Right ventricle myocardium superior (tissue), 1 donor: Measurements from ENCODE around the gene KRTAP12-4. TPM values are rescaled to one million over a fixed set of nuclear protein-coding genes. Genes with fewer than 3 reads are reported as not detected.
"Not testable (repeated sequence)": the region's sequence is repeated elsewhere in the genome, so short reads cannot be mapped to it uniquely, and the experiment has no call there.

Experiments
- ATAC-seq: fragments of 200-7000 bp; cut with Tn5 transposase; one replicate; pipeline ENCODE4 v1.9.1; 2020; ENCODE audit warnings: mild to moderate bottlenecking; ENCODE audit not compliant: poor library complexity
- DNase-seq: peaks from one replicate; pipeline ENCODE4 v3.0.0-alpha.2; 2020
- intact Hi-C: fragments of 100-400 bp; cut with DNase I; formaldehyde crosslinking; loops from one replicate; pipeline ENCODE4 v1.11.2; 2022
- total RNA-seq: library from RNA; stranded (reverse); fragmentation: NEBNext Ultra II Directional; extraction: Animal tissue kit (Norgen Biotek cat#: 25700); gene quantifications from one replicate; pipeline ENCODE4 v1.2.1, GENCODE V29; 2021
- donor health status: DM: no; HTN: yes; CAD: no; lungs with severe emphysema.

Gene KRTAP12-4
- total RNA-seq, 1 donor from 2014 or later: not detected

GRCh38 chr21:44618504-44618903 lies 36.0 kb downstream of the KRTAP12-4 start:
- intact Hi-C loops: no loop called here
- peak; percentile 66 for DNase-seq
- peak; percentile 61 for ATAC-seq

- ATAC-seq (no peak), DNase-seq (no peak)
- intact Hi-C loops: no loop called here
Observed at GRCh38 chr21:44617071-44617501, 37.4 kb downstream of the KRTAP12-4 start.

- ATAC-seq (no peak), DNase-seq (no peak)
- intact Hi-C loops: no loop called here
Observed at GRCh38 chr21:44616591-44616926, 37.9 kb downstream of the KRTAP12-4 start.

GRCh38 chr21:44615911-44616590 lies 38.4 kb downstream of the KRTAP12-4 start:
- ATAC-seq (no peak), DNase-seq (no peak)
- intact Hi-C loops: no loop called here

- ATAC-seq (no peak), DNase-seq (no peak)
- intact Hi-C loops: no loop called here
Observed at GRCh38 chr21:44615466-44615865, 39.0 kb downstream of the KRTAP12-4 start.

- intact Hi-C loops: no loop called here
Observed at GRCh38 chr21:44614961-44615391, 39.5 kb downstream of the KRTAP12-4 start.

GRCh38 chr21:44614161-44614631 lies 40.3 kb downstream of the KRTAP12-4 start:
- no peak for DNase-seq
- intact Hi-C loops: no loop called here
- ATAC-seq: no peak

More at GRCh38 chr21:44614961-44615391, 39.5 kb downstream of the KRTAP12-4 start:
- ATAC-seq (no peak), DNase-seq (no peak)

GRCh38 chr21:44613386-44614155 lies 40.9 kb downstream of the KRTAP12-4 start:
- ATAC-seq: no peak
- DNase-seq: no peak
- intact Hi-C loops: no loop called here

GRCh38 chr21:44612669-44613229 lies 41.7 kb downstream of the KRTAP12-4 start:
- intact Hi-C loops: no loop called here
- no peak for ATAC-seq
- DNase-seq: no peak

GRCh38 chr21:44612029-44612486 lies 42.4 kb downstream of the KRTAP12-4 start, which contains the start of gene KRTAP10-8:
TSS of gene KRTAP10-8 (plus strand) at chr21:44612079. CDS start at chr21:44612101, 22 bp downstream.
- intact Hi-C loops: no loop called here
- DNase-seq (no peak), ATAC-seq (no peak)

GRCh38 chr21:44611551-44611950 lies 42.9 kb downstream of the KRTAP12-4 start:
- DNase-seq (no peak), ATAC-seq (no peak)
- intact Hi-C loops: no loop called here

GRCh38 chr21:44610157-44610843 lies 44.2 kb downstream of the KRTAP12-4 start:
- DNase-seq, ATAC-seq, intact Hi-C loops: not testable (repeated sequence)

- DNase-seq: no peak
- intact Hi-C loops: no loop called here
- ATAC-seq: no peak
Observed at GRCh38 chr21:44609193-44609592, 45.3 kb downstream of the KRTAP12-4 start.

GRCh38 chr21:44606495-44606894 lies 48.0 kb downstream of the KRTAP12-4 start:
- ATAC-seq (no peak), DNase-seq (no peak)
- intact Hi-C loops: no loop called here

Other genes with a start within 250 kb of the KRTAP12-4 start
- 2.7 TPM for gene LRRC3, start 199.1 kb downstream of the KRTAP12-4 start, total RNA-seq
- not detected for gene KRTAP10-1, start 114.5 kb downstream of the KRTAP12-4 start, total RNA-seq
- gene KRTAP10-2, start 103.2 kb downstream of the KRTAP12-4 start, total RNA-seq: not detected
- gene KRTAP10-3, start 95.9 kb downstream of the KRTAP12-4 start, total RNA-seq: not detected
- not detected for gene KRTAP10-4, start 80.9 kb downstream of the KRTAP12-4 start, total RNA-seq
- not detected for gene KRTAP10-5, start 74.1 kb downstream of the KRTAP12-4 start, total RNA-seq
- not detected for gene KRTAP10-6, start 62.2 kb downstream of the KRTAP12-4 start, total RNA-seq
- gene KRTAP10-7, start 54.1 kb downstream of the KRTAP12-4 start, total RNA-seq: not detected
- not detected for gene KRTAP10-8, start 42.6 kb downstream of the KRTAP12-4 start, total RNA-seq
- not detected for gene KRTAP10-9, start 27.6 kb downstream of the KRTAP12-4 start, total RNA-seq
- not detected for gene KRTAP10-10, start 17.3 kb downstream of the KRTAP12-4 start, total RNA-seq
- not detected for gene KRTAP10-11, start 8.2 kb downstream of the KRTAP12-4 start, total RNA-seq
- gene KRTAP12-3, start 3.3 kb upstream of the KRTAP12-4 start, total RNA-seq: not detected
- gene KRTAP12-2, start 12.3 kb upstream of the KRTAP12-4 start, total RNA-seq: not detected
- gene KRTAP12-1, start 27.5 kb upstream of the KRTAP12-4 start, total RNA-seq: not detected
- not detected for gene KRTAP10-12, start 42.5 kb upstream of the KRTAP12-4 start, total RNA-seq
- gene TSPEAR, start 56.9 kb upstream of the KRTAP12-4 start, total RNA-seq: 0.51 TPM
- gene UBE2G2, start 147.2 kb upstream of the KRTAP12-4 start, total RNA-seq: 64.5 TPM
- gene SUMO3, start 163.4 kb upstream of the KRTAP12-4 start, total RNA-seq: 66.5 TPM
- 133 TPM for gene PTTG1IP, start 219.0 kb upstream of the KRTAP12-4 start, total RNA-seq